ENCODE data around the gene FCRL1.

Gene FCRL1

DNA sequence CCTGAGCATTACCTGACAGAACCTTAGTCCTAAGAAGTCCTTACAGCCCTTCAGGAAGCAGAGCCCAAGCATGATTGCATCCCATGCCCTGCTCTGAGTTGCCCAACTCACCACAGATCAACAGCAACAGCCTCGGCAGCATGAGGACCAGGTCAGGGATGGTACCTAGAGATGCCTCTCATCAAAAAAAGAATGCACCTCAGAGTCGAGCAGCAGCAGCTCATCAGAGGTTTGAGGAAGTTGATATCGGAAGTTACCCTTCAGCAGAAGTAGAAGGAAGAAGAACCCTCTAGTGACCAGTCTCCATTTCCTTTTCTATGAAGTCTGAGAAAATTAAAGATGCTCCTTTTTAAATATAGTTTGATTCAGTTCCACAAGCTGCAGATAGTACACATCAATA is at the start of gene FCRL1:
FCRL1 (minus strand) TSS at position 225 of the 400 bp plus-strand sequence; CDS start at position 142, 83 bp downstream.
- no peak for DNase-seq (ENCODE audit: low read depth in 2 of 3, low spot score in 2 of 3)

- no peak for DNase-seq (ENCODE audit: low read depth in 2 of 3, low spot score in 2 of 3)
These were observed 48.7 kb upstream of the FCRL1 start for GRCh38 chr1:157868654-157869053.

DNA sequence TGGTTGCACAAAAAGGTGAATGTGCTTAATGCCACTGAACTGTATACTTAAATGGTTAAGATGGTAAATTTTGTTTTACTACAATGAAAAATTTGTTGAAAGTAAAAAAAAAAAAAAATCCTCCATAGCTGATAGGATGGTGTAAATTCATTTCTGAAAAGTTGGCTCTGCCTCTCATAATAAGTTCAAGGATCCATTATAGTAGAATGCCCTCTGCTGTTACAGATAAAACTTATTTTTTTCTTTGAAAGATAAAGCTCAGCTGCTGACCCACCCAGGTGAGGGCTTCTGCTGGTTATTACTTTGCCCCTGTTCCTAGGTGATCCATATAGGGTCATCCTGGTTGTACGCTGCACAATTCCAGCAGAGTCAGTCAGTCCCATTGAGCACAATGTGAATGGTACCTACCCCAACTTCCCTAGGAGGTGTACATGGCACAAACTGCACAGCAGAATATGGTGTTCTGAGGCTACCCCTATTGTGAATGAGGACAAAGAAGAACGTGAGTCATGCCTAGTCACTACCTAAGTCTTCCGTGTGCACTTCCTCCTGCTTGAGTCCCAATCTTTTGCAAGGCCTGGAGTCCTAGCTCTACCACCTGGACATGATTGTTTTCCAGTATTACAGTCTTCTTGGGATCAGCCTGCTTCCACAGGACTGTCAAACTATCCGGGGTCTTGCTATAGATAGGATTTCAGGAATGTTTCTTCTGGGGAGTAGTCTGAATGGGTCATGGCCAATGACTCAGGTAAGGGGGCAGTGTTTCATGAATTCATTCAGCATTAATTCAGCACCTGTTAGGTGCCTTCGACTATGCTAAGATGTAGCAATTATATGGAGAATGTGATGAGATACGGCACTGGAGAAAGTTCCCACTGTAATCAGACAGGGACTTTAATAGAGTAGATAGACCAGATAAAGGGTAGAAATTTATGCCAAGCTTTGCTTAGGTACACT is 42.5 kb upstream of the FCRL1 start:
- no peak for DNase-seq (ENCODE audit: low read depth in 2 of 3, low spot score in 2 of 3)

DNA sequence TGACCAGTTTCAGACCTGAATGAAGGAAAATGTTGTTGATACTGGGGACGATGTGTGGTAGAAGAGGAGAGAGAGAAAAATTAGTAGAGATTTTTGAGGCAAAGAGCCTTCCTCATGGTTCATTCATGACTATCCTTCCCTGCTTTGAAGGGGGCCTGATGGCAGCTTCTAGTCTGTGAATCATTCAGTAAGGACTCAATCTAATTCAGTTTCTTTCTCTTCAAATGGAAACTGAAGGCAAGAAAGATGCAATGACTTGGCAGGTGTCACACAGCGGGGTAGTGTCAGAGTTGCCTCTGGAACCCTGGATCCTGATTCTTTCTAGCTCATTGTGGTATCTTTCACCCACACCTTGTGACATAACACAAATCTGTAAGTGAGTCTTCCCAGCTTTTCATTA is 36.6 kb upstream of the FCRL1 start:
- DNase-seq (ENCODE audit: low read depth in 2 of 3, low spot score in 2 of 3) = no peak

DNA sequence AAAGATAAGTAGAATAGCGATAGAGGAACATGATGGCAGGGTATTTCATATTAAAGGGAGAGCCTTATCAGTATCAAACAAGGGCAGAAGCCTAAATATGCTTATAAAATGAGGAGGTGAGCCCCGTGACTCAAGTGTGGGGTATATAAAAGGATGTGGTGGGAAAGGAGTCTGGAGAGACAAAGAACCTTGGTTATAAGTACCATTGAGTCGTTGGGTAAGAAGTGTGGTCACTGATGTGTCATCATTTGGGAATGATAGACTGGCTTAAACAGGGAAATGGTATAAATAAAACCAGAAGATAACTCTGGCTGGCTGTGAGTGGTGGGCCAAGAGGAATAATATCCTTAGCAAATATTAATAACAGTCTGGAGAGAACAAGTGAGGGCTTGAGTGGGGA is 32.6 kb upstream of the FCRL1 start:
- DNase-seq (ENCODE audit: low read depth in 2 of 3, low spot score in 2 of 3) = no peak

DNA sequence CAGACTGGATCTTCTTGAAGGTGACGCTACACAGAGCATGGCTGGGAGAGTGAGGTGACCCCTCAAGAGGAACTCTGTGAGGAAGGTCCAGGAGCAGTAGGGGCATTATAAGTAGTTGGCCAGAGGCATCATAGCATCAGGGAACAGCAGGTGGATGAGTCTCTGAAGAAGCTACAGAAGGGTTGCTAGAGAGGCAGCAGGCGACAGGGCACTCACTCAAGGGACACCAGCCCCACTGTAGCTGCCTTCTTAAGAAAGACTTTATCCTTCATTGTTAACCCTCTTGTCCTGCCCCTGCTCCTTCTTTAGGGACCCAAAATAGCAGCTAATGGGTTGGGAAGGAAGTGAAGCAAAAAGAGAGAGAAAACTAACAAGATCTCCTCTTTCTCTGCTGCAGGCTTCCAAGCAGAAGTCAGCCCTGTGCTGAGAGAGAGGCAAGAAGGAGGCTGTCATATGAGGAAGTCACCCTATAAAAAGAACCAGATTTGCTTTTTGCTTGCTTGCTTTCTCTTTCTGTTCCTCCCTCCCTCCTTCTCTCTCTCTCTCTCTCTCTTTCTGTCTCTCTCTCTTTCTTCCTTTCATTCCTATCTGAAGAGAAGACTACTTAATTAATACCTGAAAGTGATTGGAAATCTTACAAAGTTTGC is 29.4 kb upstream of the FCRL1 start:
- DNase-seq (ENCODE audit: low read depth in 2 of 3, low spot score in 2 of 3) = no peak

- DNase-seq (ENCODE audit: low read depth in 2 of 3, low spot score in 2 of 3) = no peak
These were observed 24.3 kb upstream of the FCRL1 start for GRCh38 chr1:157844089-157844830.

DNA sequence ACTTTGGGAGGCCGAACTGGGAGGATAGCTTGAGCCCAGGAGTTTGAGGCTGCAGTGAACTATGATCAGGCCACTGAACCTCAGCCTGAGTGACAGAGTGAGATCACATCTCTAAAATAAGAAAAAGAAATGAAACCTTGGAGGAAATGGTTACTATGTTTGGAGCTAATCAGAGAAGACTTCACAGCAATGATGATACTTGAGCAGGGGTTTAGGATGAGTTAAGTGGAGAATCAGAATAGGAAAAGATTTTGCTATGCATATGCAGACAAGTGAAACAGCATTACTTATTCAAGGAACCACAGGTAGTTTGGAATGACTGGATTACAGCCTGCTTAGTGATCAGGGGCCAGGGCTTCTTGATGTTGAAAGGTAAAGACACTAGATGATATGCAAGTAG is 23.0 kb upstream of the FCRL1 start:
- DNase-seq (ENCODE audit: low read depth in 2 of 3, low spot score in 2 of 3) = no peak

GRCh38 chr1:157841708-157842107 is 21.8 kb upstream of the FCRL1 start, which contains the start of gene CD5L:
TSS of gene CD5L (minus strand) at chr1:157841808. CDS start at chr1:157841701, 107 bp downstream.
- no peak for DNase-seq (ENCODE audit: low read depth in 2 of 3, low spot score in 2 of 3)

DNA sequence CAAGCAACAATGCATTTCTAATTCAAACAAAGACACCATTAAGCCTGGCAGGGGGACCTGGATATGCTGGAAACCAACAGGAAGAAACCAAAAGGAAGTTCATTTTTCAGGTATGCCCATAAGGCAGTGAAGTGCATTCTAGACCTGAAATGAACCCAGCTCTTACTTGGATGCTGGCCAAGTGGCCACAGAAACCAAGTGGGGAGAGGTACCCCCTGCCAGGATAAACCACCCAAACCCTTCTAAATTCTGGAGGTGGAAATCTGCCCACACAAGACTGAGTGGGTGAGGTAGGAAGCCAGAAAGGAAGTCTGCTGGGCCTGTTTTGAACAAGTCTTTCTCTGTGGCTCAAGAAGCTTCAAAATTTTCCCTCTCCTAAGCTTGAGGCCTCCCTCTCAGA is 19.0 kb upstream of the FCRL1 start:
- DNase-seq (ENCODE audit: low read depth in 2 of 3, low spot score in 2 of 3) = no peak

DNA sequence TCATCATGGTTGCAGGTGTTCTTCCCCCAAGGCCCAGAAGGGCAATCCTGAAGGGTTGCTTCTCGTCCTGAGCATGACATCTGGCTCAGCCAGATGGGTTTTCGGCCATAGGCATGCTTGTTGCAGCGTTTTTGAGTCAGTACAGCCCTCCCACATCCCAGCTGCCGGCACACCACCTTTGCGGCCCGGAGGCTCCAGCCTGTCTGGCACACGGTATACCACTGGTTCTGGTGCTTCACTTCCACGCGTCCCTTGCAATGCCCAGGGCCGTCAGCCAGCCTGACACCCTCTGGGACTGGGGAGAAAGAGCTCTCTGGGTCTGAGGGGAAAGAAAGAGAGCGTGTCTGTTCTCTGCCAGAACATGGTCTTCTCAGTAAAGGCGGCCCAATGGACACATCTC is 14.5 kb upstream of the FCRL1 start:
- DNase-seq (ENCODE audit: low read depth in 2 of 3, low spot score in 2 of 3) = no peak

DNA sequence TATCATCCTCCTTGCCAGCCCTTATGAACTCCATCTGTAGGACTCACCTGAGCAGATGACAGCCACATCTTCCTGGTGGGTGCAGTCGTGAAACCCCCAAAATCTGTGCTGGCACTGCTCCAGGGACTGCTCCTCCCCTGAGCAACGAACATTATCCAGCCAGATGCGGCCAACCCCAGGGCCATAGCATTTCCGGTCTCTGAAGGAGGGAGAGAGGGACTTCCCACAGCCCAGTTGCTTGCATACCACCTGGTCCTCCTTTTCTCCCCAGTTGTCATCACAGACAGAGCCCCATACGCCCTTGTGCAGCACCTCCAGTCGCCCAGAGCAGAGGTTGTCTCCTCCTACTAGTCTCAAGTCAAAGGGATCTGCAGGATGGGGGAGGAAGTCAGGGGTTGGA is 13.2 kb upstream of the FCRL1 start:
- DNase-seq (ENCODE audit: low read depth in 2 of 3, low spot score in 2 of 3) = no peak

- no peak for DNase-seq (ENCODE audit: low read depth in 2 of 3, low spot score in 2 of 3)
These were observed 12.2 kb upstream of the FCRL1 start for GRCh38 chr1:157831968-157832626.

DNA sequence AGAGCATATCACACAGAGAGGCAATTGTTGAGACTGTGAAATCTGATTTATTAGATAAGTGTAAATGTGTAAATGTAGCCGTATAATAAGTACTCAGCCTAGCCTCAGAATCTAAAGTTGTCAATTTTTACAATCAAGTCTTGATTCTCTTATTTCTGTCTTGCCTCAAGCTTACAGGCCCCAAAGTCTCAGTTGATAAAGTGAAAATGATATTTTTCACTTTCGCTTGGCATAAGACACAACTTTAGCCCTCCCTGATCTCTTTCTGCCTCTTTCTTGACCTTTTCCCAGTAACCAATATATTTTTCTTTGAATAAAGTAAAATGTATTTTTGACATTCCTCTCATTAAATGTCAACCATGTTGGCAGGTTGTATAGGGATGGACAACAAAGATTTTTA is 11.0 kb upstream of the FCRL1 start:
- DNase-seq (ENCODE audit: low read depth in 2 of 3, low spot score in 2 of 3) = no peak

DNA sequence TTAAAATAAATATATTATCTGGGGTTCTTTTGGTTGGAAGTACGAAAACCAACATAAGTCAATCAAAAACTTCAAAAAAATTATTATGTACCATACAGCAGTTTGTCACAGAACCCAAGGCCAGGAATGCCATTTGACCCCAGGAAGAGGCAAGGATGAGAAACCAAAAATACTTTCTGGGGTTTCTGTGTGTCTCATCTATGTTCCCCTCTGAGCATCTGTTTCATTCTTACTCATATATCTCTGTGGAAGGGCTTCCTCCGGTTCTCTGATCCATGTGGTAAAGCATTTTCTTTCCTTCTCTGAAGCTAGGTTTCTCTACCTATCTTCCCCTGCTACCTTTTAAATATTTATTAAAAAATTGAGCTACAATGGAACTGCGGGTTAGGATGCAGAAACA is 9.8 kb upstream of the FCRL1 start:
- no peak for DNase-seq (ENCODE audit: low read depth in 2 of 3, low spot score in 2 of 3)

GRCh38 chr1:157829210-157829609 is 9.3 kb upstream of the FCRL1 start:
- no peak for DNase-seq (ENCODE audit: low read depth in 2 of 3, low spot score in 2 of 3)

- no peak for DNase-seq (ENCODE audit: low read depth in 2 of 3, low spot score in 2 of 3)
These were observed 379 bp upstream of the FCRL1 start for GRCh38 chr1:157820299-157820698.

DNA sequence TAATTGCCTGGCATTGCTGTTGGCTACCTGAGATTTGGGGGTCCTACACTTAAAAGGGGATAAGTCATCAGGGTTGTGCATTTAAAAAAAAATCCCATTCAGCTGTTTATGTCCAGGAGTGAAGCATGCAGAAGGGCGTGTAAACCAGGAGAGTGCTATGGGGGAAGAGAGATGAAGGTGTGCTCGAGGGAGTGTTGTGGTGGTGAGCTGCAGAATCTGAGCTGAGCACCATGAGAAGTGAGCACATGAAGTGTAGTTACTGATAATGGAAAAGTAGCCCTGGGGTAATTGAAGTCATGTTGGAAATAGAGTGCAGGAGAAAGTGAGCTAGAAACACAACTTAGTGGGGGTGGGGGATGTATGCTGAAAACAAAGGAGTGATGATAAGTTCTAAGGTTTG is 705 bp downstream of the FCRL1 start:
- DNase-seq (ENCODE audit: low read depth in 2 of 3, low spot score in 2 of 3) = no peak

- no peak for DNase-seq (ENCODE audit: low read depth in 2 of 3, low spot score in 2 of 3)
These were observed 6.7 kb downstream of the FCRL1 start for GRCh38 chr1:157813269-157813668.

- DNase-seq (ENCODE audit: low read depth in 2 of 3, low spot score in 2 of 3) = no peak
These were observed 13.3 kb downstream of the FCRL1 start for GRCh38 chr1:157806431-157807149.

GRCh38 chr1:157803851-157804250 is 16.1 kb downstream of the FCRL1 start:
- DNase-seq (ENCODE audit: low read depth in 2 of 3, low spot score in 2 of 3) = no peak

Measured in activated CD8-positive, alpha-beta memory T cell treated with anti-CD3 and anti-CD28 coated beads for 48 hours (primary cell).